ENCODE data around the gene GDF9. TPM values are rescaled to one million over a fixed set of nuclear protein-coding genes. Genes with fewer than 3 reads are reported as not detected.

GDF9 gene
- total RNA-seq, 3 donors from 2014 or later = 0.28 to 0.41 (median 0.36) TPM

DNA sequence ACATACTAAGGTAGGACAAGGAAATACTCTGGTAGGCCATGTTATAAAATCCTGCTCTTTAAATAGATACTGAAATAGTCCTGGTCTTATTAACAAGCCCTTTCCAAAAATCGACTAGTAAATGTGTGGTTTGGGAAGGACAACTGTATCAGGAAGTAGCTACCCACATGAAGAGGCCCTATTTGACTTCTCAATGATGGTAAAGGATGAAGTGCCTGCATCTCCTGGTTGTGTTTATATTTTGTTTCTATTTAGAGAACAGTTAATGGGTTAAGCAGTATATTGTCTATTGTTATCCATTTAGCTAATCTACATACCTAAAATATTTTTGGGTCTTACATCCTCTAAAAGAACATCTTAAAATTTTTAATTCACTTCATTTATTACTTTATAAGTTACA is 12.5 kb downstream of the GDF9 start:
- Histone ChIP-seq H3K36me3 (ENCODE audit: low read depth) (no peaks in the 10 kb centered on the region), H3K4me3 (no peak overlapping the region), H3K9me3 (no peaks in the 10 kb centered on the region), H3K4me1 (ENCODE audit: low read depth) (no peaks in the 10 kb centered on the region)
- intact Hi-C loops (cut with DNase I, micrococcal nuclease) = no loop called here
- TF ChIP-seq, protein P1, sequence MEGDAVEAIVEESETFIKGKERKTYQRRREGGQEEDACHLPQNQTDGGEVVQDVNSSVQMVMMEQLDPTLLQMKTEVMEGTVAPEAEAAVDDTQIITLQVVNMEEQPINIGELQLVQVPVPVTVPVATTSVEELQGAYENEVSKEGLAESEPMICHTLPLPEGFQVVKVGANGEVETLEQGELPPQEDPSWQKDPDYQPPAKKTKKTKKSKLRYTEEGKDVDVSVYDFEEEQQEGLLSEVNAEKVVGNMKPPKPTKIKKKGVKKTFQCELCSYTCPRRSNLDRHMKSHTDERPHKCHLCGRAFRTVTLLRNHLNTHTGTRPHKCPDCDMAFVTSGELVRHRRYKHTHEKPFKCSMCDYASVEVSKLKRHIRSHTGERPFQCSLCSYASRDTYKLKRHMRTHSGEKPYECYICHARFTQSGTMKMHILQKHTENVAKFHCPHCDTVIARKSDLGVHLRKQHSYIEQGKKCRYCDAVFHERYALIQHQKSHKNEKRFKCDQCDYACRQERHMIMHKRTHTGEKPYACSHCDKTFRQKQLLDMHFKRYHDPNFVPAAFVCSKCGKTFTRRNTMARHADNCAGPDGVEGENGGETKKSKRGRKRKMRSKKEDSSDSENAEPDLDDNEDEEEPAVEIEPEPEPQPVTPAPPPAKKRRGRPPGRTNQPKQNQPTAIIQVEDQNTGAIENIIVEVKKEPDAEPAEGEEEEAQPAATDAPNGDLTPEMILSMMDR (IDR thresholded peaks at IDR 0.05) = no peak
- ATAC-seq (no peak), DNase-seq (no peak)

DNA sequence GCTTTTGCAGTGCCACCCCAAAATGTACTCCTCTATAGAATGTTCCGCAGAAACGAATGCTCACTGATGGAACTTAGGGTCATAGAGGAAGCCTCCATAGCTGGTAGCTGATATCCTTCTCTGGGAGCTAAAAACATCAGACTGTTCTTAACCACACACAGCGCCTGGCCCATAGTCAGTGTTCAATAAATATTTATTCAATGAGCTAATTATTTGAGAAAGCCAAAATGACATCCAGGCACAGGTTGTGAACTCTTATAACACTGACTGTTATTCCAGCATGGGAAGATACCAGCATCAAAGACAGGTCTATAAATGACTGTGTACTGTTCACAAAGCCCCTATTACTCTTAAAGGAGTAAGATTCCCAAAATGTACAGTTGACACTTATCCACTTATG is 12.9 kb downstream of the GDF9 start:
- Histone ChIP-seq H3K4me3 (no peak overlapping the region), H3K9me3 (no peaks in the 10 kb centered on the region), H3K4me1 (ENCODE audit: low read depth) (no peaks in the 10 kb centered on the region), H3K36me3 (ENCODE audit: low read depth) (no peaks in the 10 kb centered on the region)
- intact Hi-C loops (cut with DNase I, micrococcal nuclease) = no loop called here
- DNase-seq (no peak), ATAC-seq (no peak)
- TF ChIP-seq, protein P1 (IDR thresholded peaks at IDR 0.05) = no peak

DNA sequence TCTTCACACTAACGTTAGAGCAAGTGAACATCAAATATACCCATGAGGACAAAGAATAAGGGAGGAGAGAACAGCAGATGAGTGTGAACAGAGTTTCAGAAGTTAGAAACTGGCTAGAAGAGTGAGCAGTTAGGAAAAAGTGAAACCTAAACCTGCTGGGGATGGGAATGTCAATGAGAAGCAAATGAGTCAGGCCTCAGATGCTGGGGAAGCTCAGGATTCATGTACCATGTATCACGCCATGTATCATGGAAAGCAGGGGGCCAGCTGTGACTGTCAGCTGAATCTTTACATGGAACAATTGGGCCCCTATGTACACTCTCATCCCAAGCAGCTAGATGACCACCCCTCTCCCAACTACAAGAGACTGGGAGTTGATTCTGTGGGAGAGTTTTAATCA is 16.2 kb downstream of the GDF9 start:
- no peaks in the 10 kb centered on the region for H3K36me3 ChIP-seq (ENCODE audit: low read depth)
- intact Hi-C loops (cut with DNase I, micrococcal nuclease) = no loop called here
- no peaks in the 10 kb centered on the region for H3K9me3 ChIP-seq
- TF ChIP-seq, protein P1 (IDR thresholded peaks at IDR 0.05) = no peak
- no peaks in the 10 kb centered on the region for H3K4me1 ChIP-seq (ENCODE audit: low read depth)
- no peak for ATAC-seq
- no peak overlapping the region for H3K4me3 ChIP-seq
- DNase-seq = no peak

DNA sequence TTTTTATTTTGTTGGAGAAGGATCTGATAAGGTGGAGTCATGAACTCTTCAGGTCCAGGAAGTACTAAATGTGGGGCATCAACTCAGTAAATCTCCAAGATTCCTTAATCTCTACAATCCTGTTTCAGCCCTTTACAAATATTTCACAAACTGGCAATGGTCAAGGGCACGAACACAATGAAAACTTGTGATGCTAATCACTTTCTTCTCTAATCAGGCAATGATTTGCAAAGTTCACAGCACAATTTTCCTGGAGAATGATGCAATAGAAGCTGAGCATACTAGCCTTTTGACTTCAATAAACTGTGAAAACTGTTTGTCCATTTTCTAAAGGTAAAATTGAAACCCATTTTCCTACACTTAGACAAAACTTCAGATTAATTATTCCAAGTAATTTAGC is 16.9 kb downstream of the GDF9 start:
- Histone ChIP-seq H3K36me3 (ENCODE audit: low read depth) (no peaks in the 10 kb centered on the region), H3K4me3 (no peak overlapping the region), H3K9me3 (no peaks in the 10 kb centered on the region), H3K4me1 (ENCODE audit: low read depth) (no peaks in the 10 kb centered on the region)
- TF ChIP-seq, protein P1 (IDR thresholded peaks at IDR 0.05) = no peak
- intact Hi-C loops (cut with DNase I, micrococcal nuclease) = no loop called here
- DNase-seq (no peak), ATAC-seq (no peak)

DNA sequence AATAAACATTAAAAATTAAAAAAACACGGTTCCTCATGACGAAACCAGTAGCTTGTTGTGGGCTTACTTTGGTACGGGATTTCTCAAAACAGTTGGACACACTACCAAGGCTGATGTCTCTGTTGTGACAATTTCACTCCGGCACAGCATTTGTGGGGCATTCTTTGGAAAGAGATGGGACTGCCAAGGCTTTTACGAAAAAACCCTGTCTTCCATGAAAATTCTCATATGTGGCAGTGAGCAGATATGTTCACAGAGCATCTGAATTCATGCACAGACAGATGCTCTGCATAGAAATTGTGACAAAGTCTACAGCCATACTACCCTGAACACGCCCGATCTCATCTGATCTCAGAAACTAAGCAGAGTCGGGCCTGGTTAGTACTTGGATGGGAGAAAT is 18.0 kb downstream of the GDF9 start:
- no peaks in the 10 kb centered on the region for H3K9me3 ChIP-seq
- ATAC-seq = no peak
- TF ChIP-seq, protein P1 (IDR thresholded peaks at IDR 0.05) = no peak
- no peak for DNase-seq
- no peak overlapping the region for H3K4me3 ChIP-seq
- no peaks in the 10 kb centered on the region for H3K36me3 ChIP-seq (ENCODE audit: low read depth)
- no peaks in the 10 kb centered on the region for H3K4me1 ChIP-seq (ENCODE audit: low read depth)
- intact Hi-C loops (cut with DNase I, micrococcal nuclease) = no loop called here

DNA sequence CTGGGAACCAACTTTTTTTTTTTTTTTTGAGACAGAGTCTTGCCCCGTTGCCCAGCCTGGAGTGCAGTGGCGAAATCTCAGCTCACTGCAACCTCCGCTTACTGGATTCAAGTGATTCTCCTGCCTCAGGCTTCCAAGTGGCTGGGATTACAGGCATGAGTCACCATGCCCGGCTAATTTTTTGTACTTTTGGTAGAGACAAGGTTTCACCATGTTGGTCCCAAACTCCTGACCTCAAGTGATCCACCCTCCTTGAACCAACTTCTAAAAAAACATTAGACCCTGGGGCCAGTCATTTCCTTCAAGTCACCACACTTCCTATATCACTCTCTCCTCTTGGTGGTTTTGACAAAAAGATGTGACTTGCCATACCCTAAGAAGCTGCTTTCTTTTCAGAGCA is 25.0 kb downstream of the GDF9 start:
- ATAC-seq (no peak), DNase-seq (no peak)
- Histone ChIP-seq H3K4me1 (ENCODE audit: low read depth) (peaks cover 41% of the 10 kb centered on the region), H3K36me3 (ENCODE audit: low read depth) (no peaks in the 10 kb centered on the region), H3K4me3 (no peak overlapping the region), H3K9me3 (no peaks in the 10 kb centered on the region)
- TF ChIP-seq, protein P1 (IDR thresholded peaks at IDR 0.05) = no peak
- intact Hi-C loops (cut with DNase I, micrococcal nuclease) = no loop called here

Measured in mucosa of descending colon (tissue), 3 donors.